Activated CD4-positive, alpha-beta T cell treated with anti-CD3 and anti-CD28 coated beads, Interleukin-2, amount 50 U/mL, for 1 hour (primary cell): Measurements from ENCODE around the gene CCDC187.
"Not testable (repeated sequence)": the region's sequence is repeated elsewhere in the genome, so short reads cannot be mapped to it uniquely, and the experiment has no call there.

Source experiments
- DNase-seq: peaks from one replicate; pipeline ENCODE4 v3.0.0-alpha.2; 2020

Gene CCDC187

DNA sequence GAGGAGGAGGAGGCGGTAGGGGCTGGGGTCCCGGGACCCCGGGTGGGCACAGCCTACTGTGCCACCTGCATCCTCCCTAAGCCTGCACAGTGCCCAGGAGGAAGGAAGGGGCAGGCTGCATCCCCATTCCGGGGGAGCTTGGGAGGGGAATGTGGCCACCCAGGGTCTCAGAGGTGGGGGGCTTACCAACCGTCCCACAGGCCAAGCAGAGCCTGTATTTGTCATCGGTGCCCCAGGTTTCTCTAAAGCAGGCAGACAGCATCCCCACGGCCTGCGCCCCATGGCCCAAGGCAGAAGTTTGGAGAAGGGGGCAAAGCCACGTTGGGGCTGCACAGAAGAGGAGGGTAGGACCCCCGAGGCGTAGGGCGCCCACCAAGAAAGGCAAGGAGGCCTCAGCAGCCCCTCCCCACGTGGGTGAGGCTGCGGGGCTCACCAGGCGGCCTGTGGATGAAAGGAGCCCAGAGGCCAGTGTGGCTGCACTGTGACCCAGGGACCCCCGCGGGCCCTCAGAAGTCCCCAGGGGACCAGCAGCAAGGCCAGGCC, 22.9 kb upstream of the CCDC187 start:
- DNase-seq = no peak

DNA sequence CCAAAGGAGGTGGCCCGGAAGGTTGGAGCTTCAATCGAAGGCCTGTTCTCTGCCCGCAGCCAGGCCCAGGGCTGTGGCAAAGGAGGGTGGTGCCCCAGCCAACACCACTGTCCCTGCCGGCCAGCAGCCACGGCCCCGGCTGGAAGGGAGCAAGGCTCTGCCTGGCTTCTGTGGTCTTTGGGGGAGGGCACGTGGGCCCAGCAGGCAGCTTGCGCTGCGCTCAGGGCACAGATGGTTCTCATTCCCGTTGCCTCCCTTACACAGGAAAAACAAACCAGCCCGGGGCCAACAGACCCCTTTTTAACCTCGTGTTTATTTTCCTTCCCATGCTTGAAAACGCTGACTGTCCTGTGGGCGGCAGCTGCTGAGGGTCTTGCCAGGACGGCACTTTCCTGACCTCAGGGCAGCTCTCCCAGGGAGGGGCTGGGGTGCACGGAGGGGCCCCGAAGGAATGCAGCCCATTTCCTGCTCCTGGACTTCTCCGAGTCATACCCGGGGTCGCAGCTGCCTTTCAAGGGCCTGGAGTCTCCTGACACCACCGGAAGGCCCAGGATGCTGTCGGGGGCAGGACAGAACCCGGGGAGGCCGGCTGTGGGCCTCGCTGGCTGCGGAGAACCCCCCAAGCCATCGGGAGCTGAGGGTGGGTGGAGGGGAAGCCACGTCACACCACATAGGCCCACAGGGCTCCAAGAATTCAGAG, 22.3 kb upstream of the CCDC187 start:
- DNase-seq = no peak

DNA sequence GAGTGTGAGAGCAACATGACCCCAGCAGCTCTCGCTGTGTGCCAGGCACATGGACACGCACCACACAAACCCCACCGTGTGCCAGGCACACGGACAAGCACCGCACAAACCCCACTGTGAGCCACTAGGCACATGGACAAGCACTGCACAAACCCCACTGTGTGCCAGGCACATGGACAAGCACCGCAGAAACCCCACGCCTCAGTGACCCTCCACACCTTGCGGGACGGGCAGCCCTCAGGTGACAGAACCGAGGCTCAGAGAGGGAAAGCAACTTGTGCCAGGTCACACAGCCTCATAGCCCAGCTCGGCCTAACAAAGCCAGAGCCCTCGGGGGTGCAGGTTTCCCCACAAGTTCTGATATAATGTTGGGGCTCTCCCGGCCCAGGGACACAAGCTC, 21.5 kb upstream of the CCDC187 start:
- DNase-seq = no peak

DNA sequence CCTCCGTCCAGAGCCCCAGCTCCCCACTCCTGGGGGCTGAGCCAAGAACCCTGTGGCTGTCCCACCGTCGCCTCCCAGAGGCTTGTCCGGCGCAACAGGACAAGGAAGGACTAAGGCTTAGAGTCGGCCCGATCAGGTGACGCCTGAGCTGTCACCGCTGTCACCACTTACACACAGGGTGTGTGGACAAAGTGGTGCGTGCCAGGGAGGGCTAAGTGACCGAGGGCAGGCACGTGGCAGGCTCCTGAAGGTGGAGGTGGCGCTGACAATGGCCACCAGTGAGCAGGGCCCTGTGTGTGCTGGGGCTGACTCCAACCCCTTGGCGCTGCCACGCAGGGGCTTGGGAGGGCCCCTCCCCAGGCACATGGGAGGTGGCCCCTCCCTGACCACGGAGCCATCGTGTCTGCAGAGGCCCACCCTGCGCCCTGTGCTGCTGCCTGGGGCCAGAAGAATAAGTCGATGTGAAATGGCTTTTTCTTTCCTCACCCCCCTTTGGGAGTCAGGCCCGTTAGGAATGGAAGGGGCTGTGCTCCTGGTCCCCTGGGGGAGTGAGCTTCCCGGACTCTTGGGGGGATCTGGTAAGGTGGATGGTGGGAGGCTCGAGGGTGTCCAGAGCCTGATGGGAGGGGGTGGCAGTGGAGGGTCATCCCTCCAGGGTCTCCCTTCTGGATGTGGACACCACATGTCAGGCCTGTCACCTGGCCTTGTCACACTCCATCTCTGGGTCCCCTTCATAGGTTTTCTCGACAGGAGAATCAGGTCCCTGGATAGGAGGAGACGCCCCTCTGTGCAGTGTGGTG, 20.8 kb upstream of the CCDC187 start:
- DNase-seq = no peak

DNA sequence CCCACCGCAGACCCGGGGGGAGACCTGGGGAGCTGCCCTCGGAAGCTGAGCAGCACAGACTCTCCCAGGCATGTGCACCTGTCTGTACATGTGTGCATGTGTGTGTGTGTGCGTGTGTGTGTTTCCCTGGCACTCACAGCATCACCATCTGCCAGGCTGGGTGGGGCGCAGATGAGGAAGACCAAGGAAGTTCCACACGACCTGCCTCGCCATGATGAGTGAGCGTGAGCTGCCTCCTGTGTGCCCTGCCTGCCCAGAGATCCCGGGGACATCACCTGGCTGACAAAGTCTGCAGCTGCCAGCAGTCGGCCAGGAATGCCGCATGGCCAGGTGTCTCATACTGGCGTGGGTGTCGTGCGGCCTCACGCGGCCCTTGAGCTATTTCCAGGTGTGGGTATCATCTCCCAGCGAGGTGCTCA, 19.5 kb upstream of the CCDC187 start:
- no peak for DNase-seq

DNA sequence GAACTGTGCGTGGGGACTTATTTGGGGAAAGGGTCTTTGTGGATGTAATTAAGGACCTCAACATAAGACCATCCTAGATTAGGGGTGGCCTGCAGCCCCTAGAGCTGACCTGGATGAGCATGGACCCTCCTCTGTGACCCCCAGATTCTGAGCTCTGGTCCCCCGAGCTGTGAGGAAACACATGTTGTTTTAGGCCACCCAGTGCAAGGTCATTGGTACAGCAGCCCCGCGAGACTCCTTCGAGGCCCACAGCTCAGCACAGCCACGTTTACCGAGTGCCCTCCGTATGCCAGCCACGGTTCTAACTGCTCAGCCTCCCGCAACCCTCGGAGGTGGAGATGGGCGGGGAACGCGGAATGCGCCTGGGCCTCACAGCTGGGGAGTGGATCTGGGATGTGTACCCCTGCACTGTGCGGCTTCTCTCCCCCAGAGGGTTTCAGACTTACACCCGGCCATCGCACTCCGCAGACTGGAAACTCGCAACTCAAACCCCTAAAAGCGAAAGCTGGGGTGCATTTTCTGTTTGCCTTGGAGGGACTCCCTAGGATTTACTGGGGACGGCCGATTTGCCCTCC, 18.9 kb upstream of the CCDC187 start:
- no peak for DNase-seq

DNA sequence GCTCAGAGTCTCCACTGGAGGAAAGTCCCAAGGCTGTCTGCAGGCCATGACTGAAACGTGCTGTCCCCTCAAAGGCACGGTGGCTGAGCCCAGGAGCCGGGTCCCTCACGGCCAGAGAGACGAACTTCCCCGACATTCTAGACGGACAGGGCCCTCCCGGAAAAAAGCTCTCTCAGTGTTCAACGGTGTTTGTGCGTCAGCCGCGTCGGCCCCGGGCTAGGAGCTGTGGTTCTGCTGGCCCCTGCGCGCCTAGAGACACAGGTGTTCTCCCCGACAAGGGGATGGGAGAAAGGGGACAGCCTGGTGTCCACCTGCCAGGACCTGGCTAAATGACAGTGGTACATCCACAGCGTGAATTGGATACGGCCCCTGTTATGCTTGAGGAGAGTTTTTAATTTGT, 17.7 kb upstream of the CCDC187 start:
- no peak for DNase-seq

DNA sequence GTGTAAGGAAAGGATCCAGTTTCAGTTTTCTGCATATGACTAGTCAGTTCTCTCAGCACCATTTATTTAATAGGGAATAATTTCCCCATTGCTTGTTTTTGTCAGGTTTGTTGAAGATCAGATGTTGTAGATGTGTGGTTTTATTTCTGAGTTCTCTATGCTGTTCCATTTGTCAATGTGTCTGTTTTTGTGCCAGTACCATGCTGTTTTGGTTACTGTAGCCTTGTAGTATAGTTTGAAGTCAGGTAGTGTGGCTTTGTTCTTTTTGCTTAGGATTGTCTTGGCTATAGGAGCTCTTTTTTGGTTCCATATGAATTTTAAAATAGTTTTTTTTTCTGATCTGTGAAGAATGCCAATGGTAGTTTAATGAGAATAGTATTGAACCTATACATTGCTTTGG, 17.1 kb upstream of the CCDC187 start:
- not testable (repeated sequence) for DNase-seq

DNA sequence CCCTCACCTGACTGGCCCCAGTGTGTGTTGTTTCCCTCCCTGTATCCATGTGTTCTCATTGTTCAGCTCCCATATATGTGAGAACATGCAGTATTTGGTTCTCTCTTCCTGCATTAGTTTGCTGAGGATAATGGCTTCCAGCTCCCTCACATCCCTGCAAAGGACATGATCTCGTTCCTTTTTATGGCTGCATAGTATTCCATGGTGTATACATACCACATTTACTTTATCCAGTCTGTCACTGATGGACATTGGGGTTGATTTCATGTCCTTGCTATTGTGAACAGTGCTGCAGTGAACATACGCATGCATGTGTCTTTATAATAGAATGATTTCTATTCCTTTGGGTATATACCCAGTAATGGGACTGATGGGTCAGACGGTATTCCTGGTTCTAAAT, 16.1 kb upstream of the CCDC187 start:
- DNase-seq = not testable (repeated sequence)

DNA sequence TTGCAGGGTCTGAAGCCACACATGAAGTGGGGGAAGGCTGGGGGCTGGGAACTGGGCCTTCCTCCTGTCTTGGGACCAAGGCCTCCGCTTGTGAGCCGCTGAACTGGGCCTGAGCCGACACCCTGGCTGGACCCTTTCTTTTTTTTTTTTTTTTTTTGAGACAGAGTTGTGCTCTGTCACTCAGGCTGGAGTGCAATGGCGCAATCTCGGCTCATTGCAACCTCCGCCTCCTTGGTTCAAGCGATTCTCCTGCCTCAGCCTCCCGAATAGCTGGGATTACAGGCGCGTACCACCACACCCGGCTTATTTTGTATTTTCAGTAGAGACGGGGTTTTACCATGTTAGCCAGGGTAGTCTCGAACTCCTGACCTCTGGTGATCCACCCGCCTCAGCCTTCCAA, 15.3 kb upstream of the CCDC187 start:
- not testable (repeated sequence) for DNase-seq

DNA sequence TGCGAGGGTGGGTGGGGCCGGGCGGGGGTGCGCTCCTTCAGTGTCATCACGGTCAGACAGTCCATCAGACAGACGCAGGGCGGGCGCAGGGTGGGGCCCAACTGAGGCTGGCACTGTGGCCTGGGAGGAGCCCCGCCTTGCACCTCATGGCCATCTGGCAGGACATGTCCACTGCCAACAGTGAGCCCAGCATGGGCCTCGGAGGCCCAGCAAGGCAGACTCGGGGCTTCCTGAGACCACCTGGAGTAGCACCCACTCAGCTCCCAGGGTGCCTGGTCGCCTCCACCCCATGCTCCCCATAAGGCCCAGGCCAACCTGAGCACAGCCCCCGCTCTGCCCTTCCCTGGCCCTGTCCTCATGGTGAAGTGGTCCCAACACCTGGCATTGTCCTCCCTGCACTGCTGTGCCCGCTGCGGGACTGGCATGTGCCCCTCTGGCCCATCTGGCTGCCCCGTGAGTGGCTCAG, 14.9 kb upstream of the CCDC187 start:
- DNase-seq = no peak

DNA sequence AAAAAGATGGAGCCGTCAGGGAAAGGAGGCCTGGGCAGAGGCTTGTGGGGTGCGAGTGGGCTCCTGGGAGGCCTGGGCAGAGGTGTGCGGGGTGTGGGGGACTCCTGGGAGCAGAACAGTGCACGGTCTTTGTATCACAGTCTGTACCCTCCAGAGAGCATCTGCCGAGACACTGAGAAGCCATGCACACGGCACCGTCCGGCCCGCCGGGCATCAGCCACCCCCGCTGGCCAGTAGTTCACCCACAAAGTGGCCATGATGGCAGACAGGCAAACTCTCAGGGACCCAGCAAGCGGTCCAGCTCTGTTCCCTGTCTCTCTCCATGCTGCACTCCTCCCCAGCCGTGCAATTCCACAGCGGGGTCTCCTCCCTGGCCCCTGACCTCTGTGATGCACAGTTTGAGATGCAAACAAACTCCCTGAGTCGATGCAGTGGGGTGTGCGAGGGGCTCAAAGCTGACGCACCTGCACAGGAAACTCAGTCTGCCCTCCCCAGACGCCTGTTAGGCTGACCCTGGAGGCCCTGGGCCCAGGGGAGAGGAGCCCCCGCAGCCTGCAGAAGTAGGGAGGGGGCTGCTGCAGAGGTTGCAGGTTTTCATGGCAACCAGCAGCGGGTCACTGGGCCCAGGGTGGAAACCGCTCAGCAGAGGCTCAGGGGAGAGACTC, 14.3 kb upstream of the CCDC187 start:
- DNase-seq = no peak

DNA sequence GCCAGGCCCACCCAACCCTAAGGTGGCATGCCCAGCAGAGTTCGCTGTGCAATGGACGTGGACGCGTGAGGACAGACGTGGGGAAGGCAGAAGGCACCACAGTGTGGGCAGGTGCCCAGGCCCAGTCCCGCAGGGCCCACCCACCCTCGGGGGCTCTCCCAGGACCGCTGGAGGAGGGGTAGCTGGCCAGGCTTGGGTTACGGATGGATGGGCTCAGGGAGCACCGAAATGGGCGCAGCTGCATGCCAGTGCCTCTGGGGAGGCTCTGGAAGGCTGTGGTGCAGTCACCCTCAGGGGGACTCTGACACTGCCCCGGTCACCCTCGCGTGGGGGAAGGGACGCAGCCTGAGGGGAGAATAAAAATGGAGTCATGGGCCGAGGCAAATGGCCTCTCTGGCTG, 13.8 kb upstream of the CCDC187 start:
- DNase-seq = no peak

DNA sequence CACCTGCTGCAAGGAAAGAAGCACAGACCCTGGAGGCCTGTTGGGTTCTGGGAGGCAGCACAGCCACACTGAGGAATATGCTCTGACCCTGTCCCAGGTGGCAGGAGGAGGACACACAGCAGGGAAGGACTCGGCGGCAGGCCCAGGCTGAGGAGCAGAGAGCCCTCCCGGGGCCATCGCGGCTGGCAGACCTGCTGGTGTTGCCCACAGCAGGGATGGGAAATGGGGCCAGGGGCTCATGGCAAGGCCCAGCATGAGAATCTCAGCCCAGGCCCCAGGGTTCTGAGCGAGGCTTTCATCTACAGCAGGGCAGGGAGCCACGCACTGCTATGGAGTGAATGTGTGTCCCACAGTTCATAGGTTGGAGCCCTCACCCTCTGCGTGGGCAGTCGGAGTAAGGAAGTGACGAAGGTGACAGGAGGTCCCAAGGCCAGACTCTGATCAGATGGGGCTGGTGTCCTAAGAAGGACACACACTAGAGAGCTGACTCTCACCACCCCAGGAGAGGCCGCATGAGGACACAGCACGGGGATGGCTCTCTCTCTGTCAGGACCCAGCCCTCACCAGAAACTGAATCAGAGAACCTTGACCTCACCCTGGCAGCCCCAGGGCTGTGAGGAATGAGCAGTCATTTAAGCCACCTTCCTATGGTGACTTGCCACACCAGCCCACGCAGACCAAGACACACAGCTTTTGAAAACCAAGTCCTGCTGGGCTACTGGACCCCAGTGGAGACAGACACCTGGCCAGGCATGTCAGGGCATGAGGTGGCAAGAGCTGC, 13.2 kb upstream of the CCDC187 start:
- no peak for DNase-seq

DNA sequence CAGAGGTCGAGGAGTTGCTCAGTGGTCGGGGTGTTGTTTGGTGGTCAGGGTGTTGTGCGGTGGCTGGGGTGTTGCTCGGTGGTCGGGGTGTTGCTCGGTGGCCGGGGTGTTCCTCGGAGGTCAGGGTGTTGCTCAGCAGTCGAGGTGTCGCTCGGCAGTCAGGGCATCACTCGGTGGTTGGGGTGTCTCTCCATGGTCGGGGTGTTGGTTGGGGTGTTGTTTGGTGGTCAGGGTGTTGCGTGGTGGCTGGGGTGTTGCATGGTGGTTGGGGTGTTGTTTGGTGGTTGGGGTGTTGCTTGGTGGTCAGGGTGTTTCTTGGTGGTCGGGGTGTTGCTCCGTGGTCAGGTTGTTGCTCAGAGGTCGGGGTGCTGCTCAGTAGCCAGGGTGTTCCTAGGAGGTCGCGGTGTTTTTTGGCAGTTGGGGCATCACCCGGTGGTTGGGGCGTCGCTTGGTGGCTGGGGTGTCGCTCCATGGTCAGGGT, 12.4 kb upstream of the CCDC187 start:
- DNase-seq = no peak

DNA sequence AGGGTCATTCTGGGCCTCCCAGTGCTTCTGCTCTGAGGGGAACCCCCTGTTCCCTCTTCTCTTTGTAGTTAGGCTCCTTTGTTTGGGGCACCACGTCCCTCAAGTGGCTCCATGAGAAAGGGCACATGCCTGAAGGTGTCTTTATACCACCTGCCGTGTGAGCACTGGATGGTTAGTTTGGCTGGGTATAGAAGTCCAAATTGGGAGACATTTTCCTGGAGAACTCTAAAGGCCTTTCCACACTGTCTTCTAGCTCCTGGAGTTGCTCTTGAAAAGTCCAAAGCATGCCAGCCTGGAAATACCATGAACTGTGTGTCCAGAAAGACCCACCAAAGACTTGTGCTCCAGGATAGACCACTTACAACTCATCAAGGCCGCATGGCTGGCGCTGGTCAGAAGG, 11.1 kb upstream of the CCDC187 start:
- no peak for DNase-seq

DNA sequence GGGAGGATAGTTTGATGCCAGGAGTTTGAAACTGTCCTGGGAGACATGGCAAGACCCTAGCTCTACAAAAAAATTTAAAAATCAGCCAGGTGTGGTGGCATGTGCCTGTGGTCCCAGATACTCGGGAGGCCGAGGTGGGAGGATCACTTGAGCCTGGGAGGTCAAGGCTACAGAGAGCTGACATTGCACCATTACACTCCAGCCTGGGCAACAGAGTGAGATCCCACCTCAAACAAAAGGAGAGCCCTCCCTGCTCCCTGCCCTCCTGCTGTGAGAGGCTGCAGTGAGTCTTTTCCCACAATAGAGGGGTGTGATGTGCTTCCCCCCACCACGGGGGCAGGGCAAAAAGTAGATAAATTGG, 10.1 kb upstream of the CCDC187 start:
- no peak for DNase-seq

DNA sequence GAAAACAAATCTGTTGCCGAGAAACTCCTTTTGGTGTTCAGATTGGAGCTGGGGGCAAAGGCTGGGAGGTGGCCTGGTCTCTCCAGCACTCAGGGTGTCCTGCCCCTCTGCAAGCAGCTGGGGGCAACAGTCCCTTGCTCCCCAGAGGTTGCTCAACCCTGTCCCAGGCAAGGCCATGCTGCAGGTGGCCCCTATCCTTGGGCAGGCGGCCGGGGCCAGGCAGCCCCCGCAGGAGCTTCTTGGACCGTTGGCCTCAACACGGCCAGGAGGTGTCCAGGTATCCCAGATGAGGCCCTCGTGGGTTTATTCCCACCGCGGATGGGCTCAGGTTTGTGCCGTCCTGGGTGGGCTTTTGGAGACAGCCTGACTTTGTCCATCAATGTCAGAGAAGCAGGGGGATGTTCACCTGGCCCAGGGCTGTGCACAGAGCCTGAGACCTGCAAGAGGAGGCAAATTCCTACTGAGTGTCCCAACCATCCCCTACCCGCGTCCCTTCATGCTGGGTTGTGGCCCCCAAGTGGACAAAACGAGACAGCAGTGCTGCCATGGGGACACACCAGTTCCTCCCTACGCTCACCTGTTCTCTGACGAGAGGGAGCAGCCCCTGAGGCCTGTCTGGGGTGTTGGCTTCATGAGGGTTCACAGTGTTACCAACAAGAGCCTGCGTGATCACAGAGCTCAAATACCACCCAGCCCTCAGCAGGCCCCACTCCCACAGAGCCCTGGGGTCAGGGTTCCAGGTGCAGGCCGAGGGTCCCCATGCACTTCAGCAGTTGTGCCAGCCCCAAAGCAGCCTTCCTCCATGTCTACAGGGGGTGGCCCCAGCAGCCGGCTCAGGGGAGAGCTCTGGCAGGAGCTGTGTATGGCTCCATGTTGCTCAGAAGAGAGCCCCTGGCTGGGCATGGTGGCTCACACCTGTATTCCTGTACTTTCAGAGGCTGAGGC, 9.5 kb upstream of the CCDC187 start:
- DNase-seq = no peak

DNA sequence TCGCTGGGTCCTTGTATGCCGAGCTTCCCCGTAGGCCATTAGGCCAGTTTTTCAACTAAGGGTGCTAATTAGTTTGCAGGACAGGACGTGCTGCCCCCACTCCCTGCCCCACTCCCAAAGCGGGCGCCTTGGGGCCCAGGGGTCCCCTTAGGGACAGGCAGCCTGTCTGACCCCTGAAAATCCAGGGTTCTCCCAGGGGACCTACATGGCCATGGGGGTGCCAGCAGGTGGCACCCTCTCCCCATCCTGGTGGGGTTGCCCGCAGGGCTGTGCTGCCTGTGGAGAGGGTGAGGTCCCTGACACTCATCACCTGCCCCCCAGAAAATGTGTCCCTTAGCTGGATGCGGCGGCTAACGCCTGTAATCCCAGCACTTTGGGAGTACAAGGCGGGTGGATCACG, 8.5 kb upstream of the CCDC187 start:
- peak; percentile 39 for DNase-seq

DNA sequence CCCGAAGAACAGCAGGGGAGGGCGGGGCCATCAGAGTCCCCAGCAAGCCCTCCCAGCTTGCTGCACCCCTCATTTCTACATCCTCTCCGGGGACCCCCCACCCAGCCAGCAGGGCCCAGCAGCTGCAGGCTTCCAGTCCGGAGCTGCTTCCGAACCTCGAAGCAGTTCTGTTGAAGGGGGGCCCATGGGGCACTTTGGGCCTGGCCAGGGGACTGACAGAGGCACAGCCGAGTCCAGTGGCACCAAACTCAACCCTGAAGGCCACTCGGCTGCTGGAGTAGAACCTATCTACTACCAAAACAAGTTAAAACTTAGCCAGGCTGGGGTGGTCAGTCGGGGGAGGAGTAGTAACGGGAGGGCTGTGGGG, 8.1 kb upstream of the CCDC187 start:
- no peak for DNase-seq
